GM19351 (cell line): Measurements from ENCODE around the gene MRAS.
A peak's percentile ranks its signal among the peaks of the same experiment; 100 is the strongest.

Source experiments
- ATAC-seq: cut with Tn5 transposase; IDR thresholded peaks from one replicate; pipeline ENCODE4 v1.9.1; 2021; ENCODE audit warnings: mild to moderate bottlenecking, moderate library complexity; ENCODE audit not compliant: unreplicated experiment

The MRAS gene

DNA sequence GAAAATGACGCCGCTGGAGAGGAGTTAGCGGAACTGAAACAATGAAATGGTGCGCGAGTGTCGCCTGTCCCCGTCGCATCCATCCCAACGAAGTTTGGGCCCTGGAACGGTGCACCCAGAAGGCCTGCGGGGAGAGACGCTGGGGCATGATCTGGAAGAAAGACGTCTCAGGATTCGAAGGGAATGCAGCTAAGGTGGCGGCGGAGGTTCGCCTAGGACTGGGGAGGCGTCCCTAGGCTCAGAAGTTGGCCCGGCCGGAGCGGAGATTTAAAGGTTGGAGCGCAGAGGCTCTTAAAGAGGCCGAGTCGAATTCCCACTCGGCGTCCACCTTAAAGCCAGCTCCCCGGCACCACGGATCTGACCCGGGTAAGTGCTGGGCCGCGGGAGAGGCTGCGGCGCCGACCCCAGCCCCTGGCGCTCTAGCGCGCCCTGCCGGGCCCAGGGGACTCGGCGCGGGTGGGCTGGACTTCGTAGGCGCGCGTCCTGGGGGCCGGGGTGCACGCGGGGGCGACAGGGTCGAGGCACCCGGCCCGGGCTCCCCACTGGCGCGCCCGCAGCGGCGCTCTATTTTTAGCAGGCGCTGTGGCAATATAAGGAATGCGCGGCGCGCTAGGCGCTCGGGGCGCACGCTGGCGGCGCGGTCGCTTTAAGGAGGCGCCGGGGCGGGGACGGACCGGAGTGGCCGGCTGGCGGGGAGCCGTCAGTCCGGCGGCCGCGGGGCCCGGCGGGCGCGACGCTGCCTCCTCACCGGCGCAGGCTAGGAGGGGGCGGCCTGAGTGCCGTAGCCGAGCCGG lies at the start of gene MRAS:
Gene MRAS (plus strand): TSS at position 620 of the 794 bp plus-strand sequence. CDS start 24,305 bp downstream, outside the sequence.
- ATAC-seq, result no peak

DNA sequence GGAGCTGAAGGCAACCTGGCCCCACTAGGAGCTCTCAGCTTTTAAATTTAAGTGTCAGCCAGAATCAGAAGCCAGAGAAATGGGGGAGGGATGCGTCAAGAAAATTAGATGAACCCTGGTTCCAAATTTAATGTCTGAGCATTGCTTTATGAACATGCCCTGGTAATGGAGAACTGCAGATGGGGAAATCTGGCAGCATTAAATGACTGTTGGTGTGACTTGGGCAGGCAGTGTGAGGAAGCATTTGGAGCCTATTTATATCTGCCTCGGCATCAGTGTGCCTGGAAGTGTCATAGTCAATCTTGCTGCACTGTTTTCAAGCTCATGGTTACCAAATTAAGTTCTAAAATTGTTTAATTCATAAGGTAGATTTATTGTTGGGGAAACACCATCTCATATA lies 47.7 kb upstream of the MRAS start:
- no peak for ATAC-seq

DNA sequence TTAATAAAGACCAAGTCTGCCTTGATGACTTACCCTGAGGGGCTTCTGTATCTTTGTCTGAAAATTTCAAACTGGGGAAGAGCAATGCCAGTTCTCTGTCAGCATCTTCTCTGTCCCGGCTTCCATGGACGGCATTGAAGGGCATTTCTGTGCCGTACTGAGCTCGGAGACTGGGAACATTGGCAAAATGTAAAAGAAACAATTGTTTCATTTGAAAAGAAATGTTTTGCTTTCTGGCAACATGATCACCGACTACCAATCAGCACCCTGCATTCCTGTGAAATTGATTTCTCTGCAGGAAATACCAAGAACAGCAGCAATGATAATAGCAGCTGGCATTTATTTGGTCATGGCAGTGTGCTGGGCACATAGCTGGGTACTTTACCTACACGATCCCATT lies 44.9 kb upstream of the MRAS start:
- no peak for ATAC-seq

DNA sequence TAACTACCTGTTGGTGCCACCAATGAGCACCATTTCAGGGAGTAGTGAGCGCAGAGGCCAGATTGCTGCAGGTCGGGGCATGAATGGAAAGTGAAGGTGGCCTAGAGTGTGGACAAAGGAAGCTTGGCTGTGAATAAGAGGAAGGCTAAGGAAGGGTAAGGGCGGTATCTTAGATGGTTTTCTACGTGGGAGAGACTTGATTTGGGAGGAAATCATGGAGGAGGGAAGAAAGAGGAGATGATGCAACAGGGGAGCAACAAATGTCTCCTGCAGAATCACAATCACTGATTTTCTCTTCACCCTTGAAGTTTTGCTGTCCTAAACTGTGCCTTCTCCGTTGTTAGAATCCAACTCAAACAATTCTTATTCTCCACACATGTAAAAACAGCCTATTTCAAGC lies 40.5 kb upstream of the MRAS start:
- no peak for ATAC-seq

DNA sequence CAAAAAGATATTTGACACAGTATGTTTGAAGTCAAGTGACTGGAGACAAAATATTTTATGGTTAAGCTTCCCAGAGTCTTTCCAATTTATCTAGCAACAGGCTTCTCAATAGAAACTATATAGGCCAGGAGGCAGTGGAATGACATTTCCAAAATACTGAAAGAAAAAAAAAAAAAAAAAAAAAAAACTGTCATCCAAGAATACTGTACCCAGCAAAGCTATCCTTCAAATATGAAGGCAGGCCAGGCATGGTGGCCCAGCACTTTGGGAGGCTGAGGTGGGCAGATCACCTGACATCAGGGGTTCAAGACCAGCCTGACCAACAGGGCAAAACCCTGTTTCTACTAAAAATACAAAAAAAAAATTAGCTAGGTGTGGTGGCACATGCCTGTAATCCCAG lies 39.6 kb upstream of the MRAS start:
- ATAC-seq, result no peak

DNA sequence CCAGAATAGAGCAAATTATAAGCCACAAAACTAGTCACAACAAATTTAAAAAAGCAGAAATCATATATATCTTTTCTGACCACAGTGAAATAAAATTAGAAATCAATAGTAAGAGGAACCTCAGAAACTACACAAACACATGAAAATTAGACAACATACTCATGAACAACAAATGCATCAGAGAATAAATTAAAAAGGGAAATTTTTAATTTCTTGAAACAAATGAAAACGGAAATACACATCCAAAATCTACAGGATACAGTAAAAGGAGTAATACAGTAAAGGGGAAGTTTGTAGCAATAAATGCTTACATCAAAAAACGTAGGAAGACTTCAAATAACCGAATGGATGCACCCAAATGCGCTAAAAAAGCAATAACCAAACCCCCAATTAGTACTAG lies 37.9 kb upstream of the MRAS start:
- no peak for ATAC-seq

DNA sequence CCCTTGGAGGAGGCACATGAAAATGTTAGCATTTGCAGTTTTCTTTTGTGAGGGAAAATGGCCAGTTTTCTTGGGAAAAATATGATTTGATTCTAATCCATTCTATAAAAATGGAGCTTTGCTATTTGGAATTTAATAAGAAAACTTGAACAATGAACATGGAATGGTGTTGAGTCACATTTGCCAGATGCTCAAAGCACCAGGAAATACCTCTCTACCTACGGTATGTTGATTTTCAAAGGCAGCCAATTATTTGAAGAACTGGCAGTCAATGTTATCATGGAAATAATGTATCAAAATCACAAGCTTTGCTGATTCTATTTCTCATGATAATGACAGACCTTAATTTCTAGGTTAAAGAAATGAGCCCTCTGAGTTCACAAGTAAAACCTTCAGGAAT lies 33.6 kb upstream of the MRAS start:
- ATAC-seq, result no peak

DNA sequence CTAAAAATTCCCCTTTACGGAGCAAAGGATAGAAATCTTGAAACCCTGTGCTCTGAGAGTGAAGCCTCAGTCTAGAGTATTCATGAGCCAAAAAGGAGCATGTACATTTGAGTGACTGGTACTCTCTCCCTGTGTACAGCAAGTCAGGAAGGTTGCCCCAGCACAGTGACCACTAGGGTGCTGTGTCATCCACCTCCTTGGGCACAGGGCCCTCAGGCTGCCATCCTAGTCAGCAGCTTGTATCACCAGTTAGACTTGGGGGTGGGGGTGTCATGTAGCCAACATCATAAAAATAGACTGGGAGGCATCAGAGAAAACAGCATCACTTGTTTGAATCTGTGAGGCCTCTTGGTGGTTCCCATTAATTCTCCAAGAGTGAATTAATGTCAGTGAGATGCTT lies 30.7 kb upstream of the MRAS start:
- no peak for ATAC-seq

DNA sequence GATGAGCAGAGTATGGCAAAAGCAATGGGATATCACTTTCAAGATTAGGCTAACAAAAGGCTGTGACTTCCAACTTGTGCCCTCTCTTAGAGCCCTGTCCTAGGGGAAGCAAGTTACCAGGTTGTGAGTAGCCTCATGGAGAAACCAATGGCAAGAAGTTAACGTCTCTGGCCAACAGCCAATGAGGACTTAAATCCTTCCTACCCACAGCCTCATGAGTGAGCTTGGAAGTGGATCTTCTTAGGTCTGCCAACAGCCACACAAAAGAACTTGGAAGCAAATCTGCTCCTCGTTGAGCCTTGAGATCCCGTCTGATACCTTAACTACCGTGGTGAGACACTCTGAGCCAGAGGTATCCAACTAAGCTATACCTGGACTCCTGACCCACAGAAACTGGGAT lies 24.4 kb upstream of the MRAS start:
- ATAC-seq, result no peak

DNA sequence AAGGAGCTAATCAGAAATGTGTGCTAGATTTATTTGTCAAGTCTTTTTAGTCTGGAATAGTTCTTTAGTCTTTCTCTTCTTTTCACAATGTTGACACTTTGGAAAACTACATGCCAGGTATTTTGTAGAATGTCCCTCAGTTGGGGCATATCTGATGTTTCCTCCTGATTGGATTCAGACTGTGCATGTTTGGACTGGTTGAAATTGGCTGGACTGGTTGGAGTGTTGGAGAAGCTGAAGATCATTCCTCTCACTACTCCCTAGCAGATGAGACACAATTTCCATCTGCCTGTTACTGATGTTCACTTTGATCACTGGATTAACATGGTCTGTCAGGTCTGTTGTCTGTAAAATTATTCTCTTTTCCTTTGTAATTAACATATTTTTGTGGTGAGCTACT lies 22.4 kb upstream of the MRAS start:
- no peak for ATAC-seq

DNA sequence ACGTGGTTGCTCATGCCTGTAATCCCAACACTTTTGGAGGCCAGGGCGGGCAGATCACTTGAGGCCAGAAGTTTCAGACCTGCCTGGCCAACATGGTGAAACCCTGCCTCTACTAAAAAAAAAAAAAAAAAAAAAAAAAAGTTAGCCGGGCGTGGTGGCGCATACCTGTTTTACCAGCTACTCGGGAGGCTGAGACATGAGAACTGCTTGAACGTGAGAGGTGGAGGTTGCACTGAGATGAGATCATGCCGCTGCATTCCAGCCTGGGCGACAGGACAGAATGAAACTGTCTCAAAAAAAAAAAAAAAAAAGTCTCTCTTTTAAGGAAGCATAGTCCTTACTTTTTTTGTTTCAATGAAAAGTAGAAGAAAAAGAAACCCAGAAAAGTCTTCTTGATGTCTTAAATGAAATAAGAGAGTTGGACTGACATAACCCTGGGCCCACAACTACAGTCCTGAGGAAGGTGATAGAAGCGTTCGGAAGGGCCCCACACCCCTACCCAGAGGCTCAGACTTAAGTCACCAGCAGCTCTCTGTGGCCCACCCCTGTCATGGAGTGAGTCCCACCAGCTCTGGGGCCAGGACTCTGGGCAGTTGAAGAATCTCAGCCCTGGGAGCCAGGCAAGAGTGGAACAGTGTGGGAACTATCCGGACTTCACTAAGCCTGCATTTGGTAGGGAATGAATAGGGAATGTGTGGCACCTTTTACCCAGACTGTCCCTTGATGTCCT lies 21.3 kb upstream of the MRAS start:
- ATAC-seq, result no peak

DNA sequence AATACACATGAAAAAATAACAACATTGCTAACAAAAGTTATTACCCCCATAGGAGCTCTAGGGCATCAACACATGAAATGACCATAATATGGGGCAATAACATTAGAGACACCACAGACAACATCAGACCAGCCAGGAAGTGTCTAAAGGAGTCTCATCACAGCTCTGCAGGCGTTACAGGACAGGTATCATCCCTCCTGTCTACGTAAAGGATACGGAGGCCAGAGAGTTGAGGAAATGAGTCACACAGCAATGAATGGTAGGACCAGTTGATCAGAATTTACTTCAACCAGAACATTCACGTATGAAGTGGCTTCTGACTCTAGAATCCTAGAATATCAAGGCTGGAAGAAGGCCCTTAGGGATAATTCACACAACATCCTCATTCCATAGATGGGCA lies 20.5 kb upstream of the MRAS start:
- ATAC-seq, result no peak

DNA sequence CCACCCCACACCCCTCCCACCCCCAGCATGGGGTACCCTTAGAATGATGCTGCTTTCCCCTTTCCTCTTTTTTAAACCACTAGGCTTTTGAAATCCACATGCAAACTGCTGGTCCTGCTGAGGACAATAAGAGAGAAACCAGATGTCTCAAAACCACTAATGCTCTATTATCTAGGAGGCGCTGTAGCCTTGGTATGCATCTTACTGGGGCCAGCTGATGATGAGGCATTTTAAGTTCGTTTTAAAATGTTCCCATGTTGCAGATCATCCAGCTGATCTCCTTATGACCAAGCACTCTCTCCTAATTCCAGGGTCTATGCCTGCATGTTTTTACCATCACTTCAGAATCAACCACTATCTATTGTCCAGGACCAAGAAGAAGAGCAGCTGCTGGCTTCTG lies 20.0 kb upstream of the MRAS start:
- no peak for ATAC-seq

DNA sequence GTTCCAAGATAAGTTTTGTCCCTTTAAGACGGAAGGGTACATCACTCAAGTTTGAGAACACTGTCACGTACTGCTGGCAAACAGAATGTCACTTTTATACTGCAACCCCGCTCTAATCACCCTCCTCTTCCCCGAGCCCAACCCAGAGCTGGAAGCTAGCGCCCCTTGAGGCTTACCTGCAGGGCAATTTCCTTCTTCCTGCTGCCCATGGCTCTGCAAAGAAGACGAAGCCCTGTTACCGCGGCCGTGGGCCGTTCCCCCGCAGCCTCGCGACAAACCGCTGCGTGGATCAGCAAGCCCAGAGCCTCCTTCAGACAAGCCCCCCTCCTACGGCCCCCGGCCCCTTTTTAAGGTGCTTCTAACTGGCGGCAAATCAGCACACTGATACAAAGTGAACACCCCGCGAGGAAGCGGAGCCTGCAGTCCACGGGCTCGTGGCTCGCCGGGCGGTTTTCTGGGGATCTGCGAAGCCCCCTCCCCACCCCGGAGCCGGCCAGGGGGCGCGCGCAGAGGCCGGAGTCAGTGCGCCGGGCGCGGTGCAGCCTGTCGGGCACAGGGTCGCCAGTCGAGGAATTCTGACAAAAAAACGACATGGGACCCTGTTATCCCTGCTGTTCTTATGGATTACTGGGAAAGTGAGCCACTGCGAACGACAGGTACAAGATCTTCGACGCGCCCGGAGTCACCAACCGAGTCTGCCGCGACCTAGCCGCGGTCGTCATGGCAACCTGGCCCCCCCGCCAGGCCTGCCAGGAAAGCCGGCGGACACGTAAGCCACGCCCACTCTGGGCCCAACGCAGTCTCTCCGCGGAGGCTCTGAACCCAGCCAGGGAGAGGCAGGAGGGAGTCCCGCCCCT lies 19.0 kb upstream of the MRAS start, which contains the start of gene NME9:
Gene NME9 (minus strand): TSS at position 725 of the 857 bp plus-strand sequence. CDS start 516 bp downstream, at position 209.
- ATAC-seq, result peak; percentile 72

DNA sequence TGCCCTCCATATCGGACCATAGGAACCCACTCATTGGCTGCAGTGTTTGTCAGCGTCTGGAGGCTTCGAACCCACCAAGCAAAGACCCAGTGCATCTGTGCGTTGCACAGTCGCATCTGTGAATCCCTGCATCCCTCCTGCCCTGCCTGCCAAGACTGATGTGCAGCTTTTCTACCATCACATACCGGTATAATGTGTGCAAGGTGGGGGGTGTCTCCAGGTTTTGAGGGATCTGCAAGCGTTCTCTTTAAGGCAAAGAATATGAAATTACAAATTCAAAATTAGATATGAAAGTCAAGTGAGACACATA lies 18.4 kb upstream of the MRAS start:
- no peak for ATAC-seq

DNA sequence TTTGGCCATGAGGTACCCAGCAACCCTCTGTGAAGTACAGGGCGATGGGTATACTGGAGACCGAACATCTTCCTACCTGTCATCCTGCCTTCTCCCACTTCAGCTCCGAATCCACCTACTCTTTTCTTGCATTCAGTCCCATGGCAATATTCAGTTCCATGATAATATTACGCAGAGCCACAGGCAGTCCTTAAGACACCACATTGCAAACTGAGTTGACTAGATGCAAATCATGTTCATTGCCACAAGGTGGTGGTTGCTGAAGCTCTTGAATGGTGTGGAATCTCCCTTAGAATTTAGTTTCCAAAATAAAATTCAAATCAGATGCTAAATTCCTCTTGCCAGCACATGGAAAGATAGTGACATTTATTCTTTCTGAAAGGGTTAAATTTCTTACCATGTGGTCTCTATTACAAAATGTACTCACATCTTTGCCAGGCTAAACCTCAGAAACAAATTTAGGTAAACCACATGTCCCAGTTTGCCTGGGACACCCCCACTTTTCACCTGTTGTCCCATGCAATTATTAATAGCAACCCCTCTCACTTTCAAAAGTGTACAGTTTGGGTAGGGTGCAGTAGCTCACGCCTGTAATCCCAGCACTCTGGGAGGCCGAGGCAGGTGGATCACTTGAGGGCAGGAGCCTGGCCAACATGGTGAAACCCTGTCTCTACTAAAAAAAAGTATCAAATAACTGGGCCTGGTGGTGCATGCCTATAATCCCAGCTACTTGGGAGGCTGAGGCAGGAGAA lies 17.1 kb upstream of the MRAS start:
- no peak for ATAC-seq

DNA sequence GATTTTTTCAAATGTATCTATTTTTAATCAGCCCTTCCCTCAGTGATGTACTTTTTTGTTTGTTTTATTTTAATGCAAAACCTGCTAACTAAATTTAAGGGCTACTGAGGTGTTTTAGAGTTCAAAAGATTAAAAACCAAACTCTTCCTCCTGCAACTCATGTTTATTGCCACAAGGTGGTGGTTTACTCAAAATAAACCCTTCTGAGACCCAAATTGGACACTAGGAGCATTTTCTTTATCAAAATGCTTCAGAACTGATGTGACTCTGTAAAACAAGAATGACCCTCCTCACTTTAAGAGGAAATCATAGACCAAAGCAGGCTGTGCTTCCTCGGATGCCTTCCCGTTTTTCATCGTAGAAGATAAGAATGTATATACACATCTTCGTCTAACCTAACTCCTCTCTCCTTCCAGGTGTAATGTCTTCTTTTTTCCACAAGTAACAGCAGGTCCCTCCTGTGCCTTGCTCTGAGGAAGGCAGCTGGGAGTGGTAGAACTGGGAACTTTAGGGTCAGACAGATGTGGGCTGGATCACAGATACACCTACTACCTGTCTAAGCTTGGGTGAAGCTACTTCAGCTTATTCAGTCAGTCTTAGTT lies 15.8 kb upstream of the MRAS start:
- ATAC-seq, result peak; percentile 32

DNA sequence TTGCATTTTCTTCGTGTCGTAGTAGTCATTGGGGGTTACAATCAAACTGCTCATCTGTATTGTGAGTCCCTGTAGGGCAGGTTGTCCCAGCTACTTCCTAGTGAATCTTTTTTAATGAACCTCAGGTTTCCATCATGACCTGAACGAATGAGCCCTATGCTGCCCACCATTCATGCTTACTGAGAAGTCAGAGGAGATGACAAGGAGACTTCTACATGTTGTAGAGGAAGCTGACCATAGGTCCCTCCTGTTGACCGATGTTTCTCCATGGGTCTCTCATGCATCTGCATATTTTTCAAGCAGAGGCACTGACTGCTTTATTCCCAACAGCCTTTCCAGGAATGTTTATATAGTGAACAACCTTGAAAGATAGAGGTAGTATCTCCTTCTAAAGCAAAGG lies 13.8 kb upstream of the MRAS start:
- ATAC-seq, result no peak

DNA sequence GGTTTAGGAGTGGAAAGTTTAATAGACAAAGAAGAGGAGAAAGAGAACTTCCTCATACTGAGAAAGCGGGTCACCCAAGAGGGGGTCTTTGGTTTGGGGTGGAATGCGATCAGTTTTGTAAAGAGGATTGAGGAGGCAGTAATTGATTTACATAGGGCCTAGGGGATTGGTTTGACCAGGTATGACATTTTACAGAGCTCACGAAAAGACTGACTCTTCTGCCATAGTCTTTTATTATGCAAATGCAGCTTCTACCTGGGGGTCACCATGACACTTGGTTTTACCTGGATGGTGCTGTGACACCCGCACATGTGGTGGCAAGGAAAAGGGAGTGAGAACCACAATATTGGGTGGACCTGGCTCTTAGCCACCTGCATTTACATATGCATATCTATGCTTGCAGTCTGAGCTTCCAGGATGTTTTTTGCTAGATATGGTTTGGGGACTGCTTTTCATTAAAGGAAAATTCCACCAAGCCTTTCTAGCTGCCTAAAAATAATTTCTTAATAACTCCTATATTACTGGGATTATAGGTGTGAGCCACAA lies 11.9 kb upstream of the MRAS start:
- no peak for ATAC-seq

DNA sequence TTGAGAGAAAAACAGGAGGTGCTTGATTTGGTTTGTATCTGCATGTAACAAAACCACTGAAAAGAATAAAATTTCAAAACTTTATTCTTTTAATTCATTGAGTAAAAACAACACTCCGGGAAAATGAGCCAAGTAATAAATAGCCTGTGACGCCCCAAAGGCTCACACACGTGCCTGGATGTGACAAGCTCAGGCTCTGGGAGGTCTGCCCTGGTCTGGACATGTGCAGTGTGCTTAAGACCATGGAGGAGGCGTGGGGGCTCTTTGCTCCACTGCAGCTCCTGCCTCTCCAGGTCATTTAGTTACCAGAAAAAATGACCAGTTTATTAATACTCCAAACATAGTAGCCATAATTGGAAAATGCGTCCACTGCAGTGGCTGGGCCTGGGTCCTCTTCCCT lies 10.1 kb upstream of the MRAS start:
- ATAC-seq, result no peak
